HEK293 (cell line): ENCODE results near the gene ZDHHC14.

Source experiments
- CTCF ChIA-PET: fragments of 350-600 bp; formaldehyde crosslinking; extraction: SDS; loops from one replicate; lab custom pipeline; 2021; ENCODE audit warnings: antibody characterized with exemption; lab: Yijun Ruan, JAX
- POLR2A ChIA-PET: fragments of 300-600 bp; formaldehyde crosslinking; extraction: SDS; loops from one replicate; lab custom pipeline; 2020; ENCODE audit warnings: antibody characterized with exemption, inconsistent platforms; lab: Yijun Ruan, JAX
- H3K27ac ChIP-seq: fragments of 200-500 bp; sonication (Bioruptor generic); 2 replicates; pipeline ENCODE4 v1.5.1; 2014; ENCODE audit warnings: low read depth, low read length, control low read depth, inconsistent platforms; ENCODE audit errors: extremely low read depth
- H3K36me3 ChIP-seq, 2 experiments: fragments of 200-500 bp in 1 of 2; sonication (Bioruptor generic) in 1 of 2; 1 replicate in 1 of 2; 2 replicates in 1 of 2; pipeline ENCODE4 v1.5.1; 2014 to 2017; ENCODE audit warnings: inconsistent platforms in 2 of 2, low read length in 2 of 2; ENCODE audit not compliant: control insufficient read depth in 2 of 2, insufficient read depth in 1 of 2
- H3K4me1 ChIP-seq: fragments of 200-500 bp; sonication (Bioruptor generic); 2 replicates; pipeline ENCODE4 v1.5.1; 2014; ENCODE audit warnings: mild to moderate bottlenecking, low read length, inconsistent platforms; ENCODE audit not compliant: control insufficient read depth, insufficient read depth
- H3K4me3 ChIP-seq: 2 replicates; pipeline ENCODE4 v1.5.1; 2011; ENCODE audit warnings: low read depth, mild to moderate bottlenecking, control low read depth, low read length, moderate library complexity
- H3K9me3 ChIP-seq: fragments of 200-500 bp; sonication (Bioruptor generic); 2 replicates; pipeline ENCODE4 v1.5.1; 2014; ENCODE audit warnings: low read depth, low read length, inconsistent platforms; ENCODE audit not compliant: control insufficient read depth, insufficient read depth
- BCL11B ChIP-seq: fragments of 450-650 bp; formaldehyde crosslinking; IDR thresholded peaks from 2 replicates; pipeline ENCODE4 v1.5.1; 2016; ENCODE audit warnings: low read depth, missing biosample characterization, missing genetic modification characterization
- GLI4 ChIP-seq: fragments of 450-650 bp; formaldehyde crosslinking; IDR thresholded peaks from 2 replicates; pipeline ENCODE4 v1.5.1; 2016; ENCODE audit warnings: missing biosample characterization, missing genetic modification characterization
- IKZF3 ChIP-seq: fragments of 450-650 bp; IDR thresholded peaks from 2 replicates; pipeline ENCODE4 v1.5.0; 2018; ENCODE audit warnings: missing biosample characterization, mild to moderate bottlenecking, missing genetic modification characterization, moderate library complexity
- MYNN ChIP-seq: fragments of 450-650 bp; formaldehyde crosslinking; IDR thresholded peaks from 2 replicates; pipeline ENCODE4 v1.5.1; 2016; ENCODE audit warnings: missing biosample characterization, missing genetic modification characterization, borderline replicate concordance
- ZBTB21 ChIP-seq: fragments of 450-650 bp; formaldehyde crosslinking; IDR thresholded peaks from 2 replicates; pipeline ENCODE4 v1.5.1; 2017; ENCODE audit warnings: missing biosample characterization, missing genetic modification characterization
- ZNF112 ChIP-seq: fragments of 450-650 bp; formaldehyde crosslinking; IDR thresholded peaks from 2 replicates; pipeline ENCODE4 v1.5.0; 2017; ENCODE audit warnings: missing biosample characterization, missing genetic modification characterization
- ZNF19 ChIP-seq: fragments of 450-650 bp; formaldehyde crosslinking; IDR thresholded peaks from 2 replicates; pipeline ENCODE4; 2016; ENCODE audit warnings: missing biosample characterization, missing genetic modification characterization, low read depth
- ZNF302 ChIP-seq: fragments of 450-650 bp; formaldehyde crosslinking; IDR thresholded peaks from 2 replicates; pipeline ENCODE4 v1.5.1; 2016; ENCODE audit warnings: missing biosample characterization, missing genetic modification characterization, low read depth
- ZNF341 ChIP-seq: fragments of 450-650 bp; formaldehyde crosslinking; IDR thresholded peaks from 2 replicates; pipeline ENCODE4; 2016; ENCODE audit warnings: low read depth, missing biosample characterization, missing genetic modification characterization
- ZNF48 ChIP-seq: fragments of 450-650 bp; formaldehyde crosslinking; IDR thresholded peaks from 2 replicates; pipeline ENCODE4 v1.5.1; 2016; ENCODE audit warnings: missing biosample characterization, missing genetic modification characterization
- ZNF549 ChIP-seq: fragments of 450-650 bp; IDR thresholded peaks from 2 replicates; pipeline ENCODE4 v1.5.1; 2018; ENCODE audit warnings: missing biosample characterization, missing genetic modification characterization, mild to moderate bottlenecking, inconsistent platforms, moderate library complexity
- ZNF555 ChIP-seq: fragments of 450-650 bp; formaldehyde crosslinking; conservative IDR thresholded peaks from 2 replicates; pipeline ENCODE4 v1.5.1; 2017; ENCODE audit warnings: missing biosample characterization, mild to moderate bottlenecking, missing genetic modification characterization, inconsistent platforms
- ZNF558 ChIP-seq: fragments of 450-650 bp; formaldehyde crosslinking; IDR thresholded peaks from 2 replicates; pipeline ENCODE4 v1.5.1; 2016; ENCODE audit warnings: missing biosample characterization, missing genetic modification characterization
- ZNF610 ChIP-seq: fragments of 450-650 bp; formaldehyde crosslinking; IDR thresholded peaks from 2 replicates; pipeline ENCODE4 v1.5.1; 2016; ENCODE audit warnings: missing biosample characterization, missing genetic modification characterization, borderline replicate concordance
- ZNF768 ChIP-seq: fragments of 450-650 bp; formaldehyde crosslinking; IDR thresholded peaks from 2 replicates; pipeline ENCODE4 v1.5.1; 2018; ENCODE audit warnings: missing biosample characterization, mild to moderate bottlenecking, missing genetic modification characterization
- TF ChIP-seq, protein P1 (sequence below): fragments of 450-650 bp; formaldehyde crosslinking; IDR thresholded peaks from 2 replicates; pipeline ENCODE4 v1.5.1; 2017; ENCODE audit warnings: missing biosample characterization, mild to moderate bottlenecking, missing genetic modification characterization, moderate library complexity
- TF ChIP-seq, protein P2 (sequence below): fragments of 450-650 bp; formaldehyde crosslinking; IDR thresholded peaks from 2 replicates; pipeline ENCODE4 v1.5.1; 2017; ENCODE audit warnings: missing biosample characterization, missing genetic modification characterization
- TF ChIP-seq, protein P3 (sequence below): fragments of 450-650 bp; formaldehyde crosslinking; IDR thresholded peaks from 2 replicates; pipeline ENCODE4 v1.5.1; 2016; ENCODE audit warnings: missing biosample characterization, missing genetic modification characterization
- TF ChIP-seq, protein P4 (sequence below): fragments of 450-650 bp; formaldehyde crosslinking; IDR thresholded peaks from 2 replicates; pipeline ENCODE4 v1.5.1; 2016; ENCODE audit warnings: missing biosample characterization, missing genetic modification characterization

The ZDHHC14 gene

DNA sequence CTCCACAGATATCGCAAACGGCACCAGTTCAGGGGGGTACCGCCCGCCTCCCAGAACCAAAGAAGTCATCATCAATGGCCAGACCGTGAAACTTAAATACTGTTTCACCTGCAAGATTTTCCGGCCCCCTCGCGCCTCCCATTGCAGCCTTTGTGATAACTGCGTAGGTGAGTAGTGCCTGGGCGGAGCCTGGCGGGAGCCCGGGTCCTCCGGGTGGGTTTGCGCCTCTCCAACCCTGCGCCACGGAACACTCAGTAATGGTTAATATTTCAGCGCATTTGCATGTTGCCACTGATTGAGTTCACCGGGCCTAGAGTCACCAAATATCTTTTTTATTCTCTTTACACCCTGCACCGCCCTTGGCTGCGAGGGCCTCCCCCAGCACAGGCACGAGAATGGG lies 212.0 kb downstream of the ZDHHC14 start (continued):
- TF ChIP-seq, protein P1, sequence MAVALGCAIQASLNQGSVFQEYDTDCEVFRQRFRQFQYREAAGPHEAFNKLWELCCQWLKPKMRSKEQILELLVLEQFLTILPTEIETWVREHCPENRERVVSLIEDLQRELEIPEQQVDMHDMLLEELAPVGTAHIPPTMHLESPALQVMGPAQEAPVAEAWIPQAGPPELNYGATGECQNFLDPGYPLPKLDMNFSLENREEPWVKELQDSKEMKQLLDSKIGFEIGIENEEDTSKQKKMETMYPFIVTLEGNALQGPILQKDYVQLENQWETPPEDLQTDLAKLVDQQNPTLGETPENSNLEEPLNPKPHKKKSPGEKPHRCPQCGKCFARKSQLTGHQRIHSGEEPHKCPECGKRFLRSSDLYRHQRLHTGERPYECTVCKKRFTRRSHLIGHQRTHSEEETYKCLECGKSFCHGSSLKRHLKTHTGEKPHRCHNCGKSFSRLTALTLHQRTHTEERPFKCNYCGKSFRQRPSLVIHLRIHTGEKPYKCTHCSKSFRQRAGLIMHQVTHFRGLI, result no peak
- TF ChIP-seq, protein P2, sequence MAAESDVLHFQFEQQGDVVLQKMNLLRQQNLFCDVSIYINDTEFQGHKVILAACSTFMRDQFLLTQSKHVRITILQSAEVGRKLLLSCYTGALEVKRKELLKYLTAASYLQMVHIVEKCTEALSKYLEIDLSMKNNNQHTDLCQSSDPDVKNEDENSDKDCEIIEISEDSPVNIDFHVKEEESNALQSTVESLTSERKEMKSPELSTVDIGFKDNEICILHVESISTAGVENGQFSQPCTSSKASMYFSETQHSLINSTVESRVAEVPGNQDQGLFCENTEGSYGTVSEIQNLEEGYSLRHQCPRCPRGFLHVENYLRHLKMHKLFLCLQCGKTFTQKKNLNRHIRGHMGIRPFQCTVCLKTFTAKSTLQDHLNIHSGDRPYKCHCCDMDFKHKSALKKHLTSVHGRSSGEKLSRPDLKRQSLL (tag by site-specific recombination), result no peak
- TF ChIP-seq ZNF341 (tag by site-specific recombination), result no peak

DNA sequence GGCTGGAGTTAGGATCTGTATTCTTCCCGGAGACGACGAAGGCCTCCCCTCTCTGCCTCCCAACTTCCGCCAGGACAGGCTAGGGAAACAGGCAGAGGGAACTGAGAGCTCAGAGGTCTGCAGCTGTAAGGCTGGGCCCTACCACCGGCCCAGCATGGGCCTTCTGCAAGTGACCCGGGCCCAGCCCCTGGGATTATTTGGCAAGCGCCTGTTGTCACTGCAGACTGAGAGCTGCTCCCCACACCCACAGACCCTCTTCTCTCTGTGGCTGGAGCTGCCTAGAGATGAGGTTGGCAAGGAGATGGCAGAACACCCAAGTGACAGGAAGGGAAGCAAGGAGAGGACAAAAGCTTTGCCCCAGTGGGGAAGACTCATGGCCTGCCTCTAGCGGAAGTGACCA lies 212.6 kb downstream of the ZDHHC14 start:
- Histone ChIP-seq H3K4me1 (no peaks in the 10 kb centered on the region), H3K9me3 (no peaks in the 10 kb centered on the region), H3K27ac (no peak overlapping the region), H3K4me3 (no peak overlapping the region), H3K36me3 (no peaks in the 10 kb centered on the region)
- CTCF ChIA-PET, result interaction anchor here (0.9 kb wide), 1 partner anchor 479 kb away, joined by 3 read pairs; no protein-coding TSS in a partner anchor
- POLR2A ChIA-PET, result no interaction called here
- TF ChIP-seq ZNF19 (tag by site-specific recombination), result no peak
- TF ChIP-seq IKZF3 (tag by site-specific recombination), result no peak
- TF ChIP-seq ZNF610 (tag by site-specific recombination), result no peak
- TF ChIP-seq ZNF549, result no peak
- TF ChIP-seq, protein P3, sequence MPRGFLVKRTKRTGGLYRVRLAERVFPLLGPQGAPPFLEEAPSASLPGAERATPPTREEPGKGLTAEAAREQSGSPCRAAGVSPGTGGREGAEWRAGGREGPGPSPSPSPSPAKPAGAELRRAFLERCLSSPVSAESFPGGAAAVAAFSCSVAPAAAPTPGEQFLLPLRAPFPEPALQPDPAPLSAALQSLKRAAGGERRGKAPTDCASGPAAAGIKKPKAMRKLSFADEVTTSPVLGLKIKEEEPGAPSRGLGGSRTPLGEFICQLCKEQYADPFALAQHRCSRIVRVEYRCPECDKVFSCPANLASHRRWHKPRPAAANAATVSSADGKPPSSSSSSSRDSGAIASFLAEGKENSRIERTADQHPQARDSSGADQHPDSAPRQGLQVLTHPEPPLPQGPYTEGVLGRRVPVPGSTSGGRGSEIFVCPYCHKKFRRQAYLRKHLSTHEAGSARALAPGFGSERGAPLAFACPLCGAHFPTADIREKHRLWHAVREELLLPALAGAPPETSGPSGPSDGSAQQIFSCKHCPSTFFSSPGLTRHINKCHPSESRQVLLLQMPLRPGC (tag by site-specific recombination), result no peak
- TF ChIP-seq ZNF555 (tag by site-specific recombination), result no peak

DNA sequence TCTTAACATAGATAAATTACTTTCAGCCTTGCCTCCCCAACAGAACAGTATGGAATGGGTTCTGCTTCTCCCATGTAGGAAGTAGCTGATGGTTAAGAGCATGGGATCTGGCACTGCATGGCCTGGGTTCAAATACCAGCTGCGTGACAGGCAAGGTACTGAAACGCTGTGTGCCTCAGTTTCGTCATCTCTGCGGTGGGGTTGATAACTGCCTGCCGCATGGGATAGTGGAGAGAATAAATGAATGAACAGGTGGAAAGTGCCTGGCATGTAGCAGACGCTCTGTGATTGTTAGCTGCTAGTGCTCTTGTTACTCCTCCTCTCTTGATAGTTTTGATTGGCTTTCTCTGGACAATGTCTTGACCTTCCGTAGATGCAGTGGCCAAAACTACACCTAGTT lies 213.3 kb downstream of the ZDHHC14 start:
- ChIA-PET POLR2A (no interaction called here), CTCF (interaction anchor here (0.9 kb wide), 1 partner anchor 478 kb away, joined by 3 read pairs; no protein-coding TSS in a partner anchor)
- Histone ChIP-seq H3K36me3 (no peaks in the 10 kb centered on the region), H3K9me3 (no peaks in the 10 kb centered on the region), H3K27ac (no peak overlapping the region), H3K4me1 (no peaks in the 10 kb centered on the region), H3K4me3 (no peak overlapping the region)
- TF ChIP-seq ZNF768 (tag by site-specific recombination) (no peak), BCL11B (tag by site-specific recombination) (no peak), ZBTB21 (tag by site-specific recombination) (no peak)
- TF ChIP-seq, protein P4, sequence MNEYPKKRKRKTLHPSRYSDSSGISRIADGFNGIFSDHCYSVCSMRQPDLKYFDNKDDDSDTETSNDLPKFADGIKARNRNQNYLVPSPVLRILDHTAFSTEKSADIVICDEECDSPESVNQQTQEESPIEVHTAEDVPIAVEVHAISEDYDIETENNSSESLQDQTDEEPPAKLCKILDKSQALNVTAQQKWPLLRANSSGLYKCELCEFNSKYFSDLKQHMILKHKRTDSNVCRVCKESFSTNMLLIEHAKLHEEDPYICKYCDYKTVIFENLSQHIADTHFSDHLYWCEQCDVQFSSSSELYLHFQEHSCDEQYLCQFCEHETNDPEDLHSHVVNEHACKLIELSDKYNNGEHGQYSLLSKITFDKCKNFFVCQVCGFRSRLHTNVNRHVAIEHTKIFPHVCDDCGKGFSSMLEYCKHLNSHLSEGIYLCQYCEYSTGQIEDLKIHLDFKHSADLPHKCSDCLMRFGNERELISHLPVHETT (tag by site-specific recombination), result no peak

DNA sequence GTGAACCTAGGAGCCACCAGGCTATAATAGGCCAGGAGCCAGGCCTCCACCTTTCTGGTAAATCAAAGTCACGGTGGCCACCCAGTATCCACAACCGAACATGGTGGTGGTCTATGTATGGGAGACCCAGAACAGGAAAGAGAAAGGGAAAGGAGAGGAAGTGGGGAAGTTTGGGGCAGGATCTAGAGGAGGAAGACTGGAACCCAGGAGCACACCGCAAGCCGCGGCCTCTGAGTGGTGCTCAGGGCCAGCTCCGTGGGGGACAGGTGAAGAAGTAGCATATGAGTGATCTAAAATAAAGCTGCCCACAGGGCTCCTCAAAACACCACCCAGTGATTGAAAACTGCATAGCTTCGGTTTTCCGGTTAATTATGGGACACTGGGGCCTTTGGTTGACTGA lies 214.8 kb downstream of the ZDHHC14 start:
- ChIA-PET CTCF (interaction anchor here (0.8 to 0.9 kb wide), 2 partner anchors 40 to 281 kb away, joined by 3 read pairs; no protein-coding TSS in a partner anchor), POLR2A (no interaction called here)
- no peak overlapping the region for H3K27ac ChIP-seq
- H3K9me3 ChIP-seq, result no peaks in the 10 kb centered on the region
- H3K4me3 ChIP-seq, result no peak overlapping the region
- H3K36me3 ChIP-seq, result no peaks in the 10 kb centered on the region
- H3K4me1 ChIP-seq, result no peaks in the 10 kb centered on the region
- TF ChIP-seq ZNF558 (tag by site-specific recombination) (no peak), ZNF112 (tag by site-specific recombination) (no peak), ZNF302 (tag by site-specific recombination) (no peak), MYNN (tag by site-specific recombination) (no peak), ZNF19 (tag by site-specific recombination) (no peak), GLI4 (tag by site-specific recombination) (no peak), ZNF48 (tag by site-specific recombination) (no peak)
